Middle frontal gyrus (tissue), 1 donor: ENCODE data around the gene FGF22.
A peak's percentile ranks its signal among the peaks of the same experiment; 100 is the strongest.

Source experiments
- DNase-seq: peaks from one replicate; pipeline ENCODE4 v3.0.0-alpha.2; 2015; ENCODE audit warnings: low spot score; ENCODE audit errors: extremely low spot score

The FGF22 gene

DNA sequence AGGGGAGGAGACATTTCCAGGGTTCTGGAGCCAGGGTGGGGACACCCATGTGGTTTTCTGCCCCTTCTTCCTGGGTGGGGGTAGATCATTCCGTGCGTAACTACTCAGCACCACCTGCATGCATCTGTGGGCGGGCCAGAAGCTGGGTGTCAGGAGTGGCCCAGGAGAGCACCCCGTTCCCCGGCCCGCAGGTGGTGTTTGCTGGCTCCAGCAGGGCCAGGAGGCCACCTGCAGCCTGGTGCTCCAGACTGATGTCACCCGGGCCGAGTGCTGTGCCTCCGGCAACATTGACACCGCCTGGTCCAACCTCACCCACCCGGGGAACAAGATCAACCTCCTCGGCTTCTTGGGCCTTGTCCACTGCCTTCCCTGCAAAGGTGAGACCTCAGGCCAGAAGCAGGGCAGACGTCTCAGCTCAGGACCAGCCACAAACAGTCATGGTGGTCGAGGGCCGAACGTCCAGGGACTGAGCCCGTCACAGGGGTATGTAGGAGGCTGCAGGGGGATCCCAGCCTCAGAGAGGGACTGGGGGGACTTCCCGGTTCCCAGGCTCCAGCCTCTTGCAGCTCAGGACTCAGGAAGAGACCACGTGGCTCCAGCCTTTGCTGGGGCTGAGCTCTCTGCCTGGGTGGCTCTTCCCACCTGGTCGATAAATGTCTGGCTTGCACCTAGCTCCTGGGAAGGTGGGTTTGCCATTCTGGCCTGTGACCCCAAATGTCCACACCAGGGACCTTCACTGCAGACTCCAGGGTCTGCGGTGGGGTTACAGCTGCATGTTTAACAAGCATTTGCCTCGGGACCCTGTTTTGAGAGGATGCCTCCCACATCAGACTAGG, 38.1 kb downstream of the FGF22 start:
- no peak for DNase-seq

DNA sequence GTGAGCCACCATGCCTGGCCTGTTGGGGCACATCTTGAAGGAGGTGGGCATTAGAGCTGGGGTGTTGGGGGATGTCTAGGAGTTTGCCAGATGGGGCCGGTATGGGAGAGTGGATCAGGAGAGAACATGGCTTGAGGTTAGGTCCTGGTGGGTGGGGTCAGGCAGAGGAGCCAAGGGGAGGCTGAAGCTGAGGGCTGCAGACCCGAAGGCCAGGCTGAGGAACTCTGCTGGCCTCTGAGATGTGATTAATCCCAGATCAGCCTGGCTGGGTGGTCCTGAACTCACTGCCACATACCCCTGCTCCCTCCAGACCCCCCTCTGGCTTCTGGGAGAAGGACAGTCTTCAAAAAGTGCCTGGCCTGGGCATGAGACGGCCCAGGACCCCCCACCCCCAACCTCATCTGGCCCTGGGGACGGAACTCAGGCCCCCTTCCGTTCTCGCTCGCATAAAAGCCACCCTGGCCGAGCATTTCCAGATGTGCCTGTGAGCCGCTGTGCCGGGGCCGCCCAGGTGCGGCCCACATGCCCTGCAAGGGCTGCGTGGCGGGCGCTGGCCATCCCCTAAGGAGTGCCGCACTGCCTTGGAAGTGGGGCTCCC, 39.2 kb downstream of the FGF22 start:
- DNase-seq, result no peak

GRCh38 chr19:679418-680286, 40.0 kb downstream of the FGF22 start:
- DNase-seq, result no peak

DNA sequence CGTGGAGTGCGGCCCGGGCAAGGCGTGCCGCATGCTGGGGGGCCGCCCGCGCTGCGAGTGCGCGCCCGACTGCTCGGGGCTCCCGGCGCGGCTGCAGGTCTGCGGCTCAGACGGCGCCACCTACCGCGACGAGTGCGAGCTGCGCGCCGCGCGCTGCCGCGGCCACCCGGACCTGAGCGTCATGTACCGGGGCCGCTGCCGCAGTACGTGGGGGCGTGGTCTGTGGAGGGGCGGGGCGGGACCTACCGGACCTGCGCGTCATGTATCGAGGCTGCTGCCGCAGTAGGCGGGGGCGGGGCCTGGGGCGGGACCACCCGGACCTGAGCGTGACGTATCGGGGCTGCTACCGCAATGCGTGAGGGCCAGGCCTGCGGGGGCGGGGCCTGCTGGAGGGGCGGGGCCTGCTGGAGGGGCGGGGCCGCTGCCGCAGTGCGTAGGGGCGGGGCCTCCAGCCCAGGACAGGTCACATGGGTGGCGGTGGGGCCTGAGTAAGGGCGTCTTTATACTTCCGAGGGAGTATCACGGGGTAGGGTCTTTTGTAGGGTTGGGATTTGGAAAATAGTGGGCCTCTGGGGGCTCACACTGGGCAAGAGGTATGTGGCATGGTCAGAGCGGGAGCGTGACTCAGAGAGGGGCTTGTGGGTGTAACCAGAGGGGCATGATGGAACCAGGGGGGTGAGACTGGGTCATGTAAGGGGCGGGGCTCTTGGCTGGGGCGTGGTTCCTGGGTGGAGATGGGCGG, 40.8 kb downstream of the FGF22 start:
- peak; percentile 95 for DNase-seq

- no peak for DNase-seq
Measured at GRCh38 chr19:681029-682019, 41.6 kb downstream of the FGF22 start.

DNA sequence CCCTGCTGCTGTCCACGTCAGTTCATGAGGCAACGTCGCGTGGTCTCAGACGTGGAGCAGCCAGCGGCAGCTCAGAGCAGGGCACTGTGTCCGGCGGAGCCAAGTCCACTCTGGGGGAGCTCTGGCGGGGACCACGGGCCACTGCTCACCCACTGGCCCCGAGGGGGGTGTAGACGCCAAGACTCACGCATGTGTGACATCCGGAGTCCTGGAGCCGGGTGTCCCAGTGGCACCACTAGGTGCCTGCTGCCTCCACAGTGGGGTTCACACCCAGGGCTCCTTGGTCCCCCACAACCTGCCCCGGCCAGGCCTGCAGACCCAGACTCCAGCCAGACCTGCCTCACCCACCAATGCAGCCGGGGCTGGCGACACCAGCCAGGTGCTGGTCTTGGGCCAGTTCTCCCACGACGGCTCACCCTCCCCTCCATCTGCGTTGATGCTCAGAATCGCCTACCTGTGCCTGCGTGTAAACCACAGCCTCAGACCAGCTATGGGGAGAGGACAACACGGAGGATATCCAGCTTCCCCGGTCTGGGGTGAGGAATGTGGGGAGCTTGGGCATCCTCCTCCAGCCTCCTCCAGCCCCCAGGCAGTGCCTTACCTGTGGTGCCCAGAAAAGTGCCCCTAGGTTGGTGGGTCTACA, 43.1 kb downstream of the FGF22 start:
- DNase-seq, result no peak

DNA sequence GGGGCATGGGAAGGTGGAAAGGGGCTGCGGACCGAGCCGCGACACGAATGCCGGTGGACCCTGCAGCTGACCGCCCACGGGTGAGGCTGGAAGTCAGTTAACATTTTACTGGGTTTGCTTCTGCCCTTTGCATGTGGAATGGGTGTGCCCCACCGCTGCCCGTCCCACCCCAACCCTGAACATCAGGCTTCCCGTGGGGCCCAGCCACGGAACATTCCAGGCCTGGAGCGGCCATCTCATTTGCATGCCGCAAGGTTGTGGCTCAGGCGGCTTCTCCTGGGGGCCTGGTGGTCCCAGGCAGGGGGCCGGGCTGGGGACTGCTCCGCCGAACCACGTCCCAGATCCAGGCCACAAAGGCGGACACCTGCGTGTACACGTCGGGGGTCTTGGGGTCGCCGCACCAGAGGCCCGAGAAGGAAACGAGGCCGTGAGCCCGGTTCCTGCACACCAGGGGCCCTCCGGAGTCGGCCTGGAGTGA, 45.8 kb downstream of the FGF22 start:
- no peak for DNase-seq

DNA sequence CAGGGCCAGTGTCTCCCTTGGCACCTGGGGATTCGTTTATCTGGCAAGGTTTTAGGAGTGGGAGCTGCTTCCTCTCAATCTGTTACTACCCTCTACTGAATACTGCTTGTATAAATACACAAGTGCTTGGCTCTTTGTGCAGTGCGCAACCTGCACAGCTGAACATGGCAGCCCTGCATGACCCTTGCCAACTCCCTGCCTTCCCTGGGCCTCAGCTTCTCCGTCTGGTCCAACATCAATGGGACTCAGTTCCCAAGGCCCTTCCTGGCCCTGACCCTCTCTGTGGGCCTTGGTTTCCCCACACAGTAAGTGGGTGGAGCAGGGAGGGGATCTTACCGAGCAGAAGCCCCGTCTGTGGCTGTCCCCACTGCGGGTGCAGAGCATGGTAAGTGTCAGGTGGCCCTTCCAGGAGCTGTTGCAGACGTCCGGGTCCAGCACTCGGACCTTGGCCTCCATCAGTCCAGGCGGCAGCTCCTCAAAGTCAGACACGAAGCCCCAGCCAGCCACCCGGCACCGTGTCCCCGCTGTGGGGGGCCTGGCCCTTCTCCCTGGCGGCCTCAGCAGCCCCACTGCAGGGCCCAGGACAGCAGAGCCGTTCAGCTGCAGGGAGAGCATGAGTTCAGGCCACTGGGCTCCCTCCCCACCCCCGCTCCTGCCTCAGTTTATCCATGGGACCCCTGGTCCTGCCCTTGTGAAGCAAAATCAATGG, 47.1 kb downstream of the FGF22 start:
- DNase-seq, result no peak

DNA sequence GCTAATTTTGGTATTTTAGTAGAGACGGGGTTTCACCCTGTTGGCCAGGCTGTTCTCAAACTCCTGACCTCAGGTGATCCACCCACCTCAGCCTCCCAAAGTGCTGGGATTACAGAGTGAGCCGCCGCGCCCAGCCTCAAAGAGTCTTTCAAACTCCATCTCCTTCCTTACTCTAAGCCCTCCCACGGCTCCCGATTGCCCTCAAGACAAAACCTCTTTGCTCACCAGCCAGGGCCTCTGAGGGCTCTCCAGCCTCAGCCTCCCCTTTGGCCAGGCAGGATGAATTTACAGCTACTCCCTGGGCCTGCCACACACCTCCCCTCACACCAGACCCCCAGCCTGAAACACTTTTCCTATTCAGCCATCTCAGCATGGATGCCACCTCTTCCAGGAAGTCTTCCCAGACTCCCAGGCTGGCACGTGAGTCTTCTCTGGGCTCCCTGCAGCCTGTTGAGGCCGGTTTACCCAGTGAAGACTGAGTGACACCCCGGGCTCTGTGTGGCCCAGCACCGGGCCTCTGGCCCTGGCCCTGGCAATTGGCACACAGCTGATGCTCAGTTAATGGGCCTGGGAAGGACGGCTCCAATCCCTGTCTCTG, 48.0 kb downstream of the FGF22 start:
- DNase-seq, result no peak

DNA sequence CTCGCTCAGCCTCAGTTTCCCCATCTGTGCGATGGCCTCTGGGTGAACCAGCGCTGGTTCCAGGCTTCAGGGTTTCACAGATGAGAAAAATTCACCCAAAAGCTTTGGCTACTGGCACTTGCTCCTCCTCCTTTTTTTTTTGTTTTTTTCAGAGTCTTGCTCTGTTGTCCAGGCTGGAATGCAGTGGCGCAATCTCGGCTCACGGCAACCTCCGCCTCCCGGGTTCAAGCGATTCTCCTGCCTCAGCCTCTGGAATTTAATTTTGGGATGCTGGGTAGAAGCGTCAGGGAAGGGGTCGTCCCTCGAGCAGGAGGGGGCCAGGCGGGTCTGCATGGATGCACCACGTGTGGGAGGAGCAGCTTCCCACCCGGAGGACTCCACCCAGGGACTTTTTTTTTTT, 48.5 kb downstream of the FGF22 start:
- no peak for DNase-seq

- no peak for DNase-seq
Measured at GRCh38 chr19:688992-689391, 49.3 kb downstream of the FGF22 start.

GRCh38 chr19:690203-690602, 50.5 kb downstream of the FGF22 start:
- DNase-seq, result no peak
